Mesenchymal stem cell (in vitro differentiated cells and primary cell): ENCODE data around the gene MBNL1.

ENCODE experiments used
- DNase-seq: peaks from one replicate; pipeline ENCODE4 v3.0.0-alpha.2; 2013
- H2AFZ ChIP-seq: one replicate; pipeline ENCODE4 v1.6.1; 2013; ENCODE audit warnings: low read depth, mild to moderate bottlenecking, control low read depth, inconsistent platforms, low read length, moderate library complexity
- H2AK5ac ChIP-seq: 2 replicates; pipeline ENCODE4 v1.6.1; 2013; ENCODE audit warnings: low read length, moderate library complexity, mild to moderate bottlenecking, inconsistent platforms; ENCODE audit not compliant: severe bottlenecking
- H2BK120ac ChIP-seq: one replicate; pipeline ENCODE4 v1.6.1; 2013; ENCODE audit warnings: low read depth, mild to moderate bottlenecking, inconsistent platforms, low read length, moderate library complexity
- H2BK12ac ChIP-seq, 2 experiments: one replicate each; pipeline ENCODE4 v1.6.1; 2013; ENCODE audit warnings: inconsistent platforms in 2 of 2, low read length in 2 of 2, mild to moderate bottlenecking in 2 of 2, moderate library complexity in 2 of 2, control low read depth in 1 of 2
- H2BK15ac ChIP-seq: one replicate; pipeline ENCODE4 v1.6.1; 2013; ENCODE audit warnings: mild to moderate bottlenecking, low read depth, inconsistent platforms; ENCODE audit not compliant: poor library complexity, severe bottlenecking
- H2BK5ac ChIP-seq: 2 replicates; pipeline ENCODE4 v1.6.1; 2013; ENCODE audit warnings: low read depth, mild to moderate bottlenecking, low read length, control low read depth, inconsistent platforms; ENCODE audit not compliant: poor library complexity, severe bottlenecking
- H3K14ac ChIP-seq, 2 experiments: one replicate each; pipeline ENCODE4 v1.6.1; 2013; ENCODE audit warnings: inconsistent platforms in 2 of 2, low read length in 2 of 2, control low read depth in 1 of 2, mild to moderate bottlenecking in 1 of 2, moderate library complexity in 1 of 2
- H3K18ac ChIP-seq, 2 experiments: one replicate each; pipeline ENCODE4 v1.6.1; 2013; ENCODE audit warnings: inconsistent platforms in 2 of 2, low read length in 2 of 2, control low read depth in 1 of 2, low read depth in 1 of 2, mild to moderate bottlenecking in 1 of 2
- H3K23ac ChIP-seq, 2 experiments: one replicate each; pipeline ENCODE4 v1.6.1; 2013; ENCODE audit warnings: inconsistent platforms in 2 of 2, low read length in 2 of 2, mild to moderate bottlenecking in 2 of 2, moderate library complexity in 2 of 2, control low read depth in 1 of 2
- H3K27ac ChIP-seq: 2 replicates; pipeline ENCODE4 v1.5.1; 2013; ENCODE audit warnings: mild to moderate bottlenecking, moderate library complexity, low read length, control low read depth, inconsistent platforms; ENCODE audit not compliant: poor library complexity, severe bottlenecking
- H3K27me3 ChIP-seq, 2 experiments: 2 replicates each; pipeline versions ENCODE4 v1.6.1 to v1.7.0; 2013; ENCODE audit warnings: low read length in 2 of 2, mild to moderate bottlenecking in 2 of 2, moderate library complexity in 2 of 2, control low read depth in 1 of 2, inconsistent platforms in 1 of 2; ENCODE audit not compliant: control insufficient read depth in 1 of 2, insufficient read depth in 1 of 2
- H3K36me3 ChIP-seq, 2 experiments: 2 replicates each; pipeline versions ENCODE4 v1.6.1 to v1.7.0; 2013; ENCODE audit warnings: low read length in 2 of 2, control low read depth in 1 of 2, inconsistent platforms in 1 of 2, low read depth in 1 of 2, mild to moderate bottlenecking in 1 of 2; ENCODE audit not compliant: insufficient read depth in 2 of 2, control insufficient read depth in 1 of 2
- H3K4ac ChIP-seq, 2 experiments: one replicate each; pipeline ENCODE4 v1.6.1; 2013; ENCODE audit warnings: inconsistent platforms in 2 of 2, low read length in 2 of 2, mild to moderate bottlenecking in 2 of 2, moderate library complexity in 2 of 2, control low read depth in 1 of 2, low read depth in 1 of 2
- H3K4me1 ChIP-seq: 2 replicates; pipeline ENCODE4 v1.6.1; 2013; ENCODE audit warnings: low read depth, low read length, control low read depth; ENCODE audit not compliant: control insufficient read depth, insufficient read depth
- H3K4me2 ChIP-seq: 2 replicates; pipeline ENCODE4 v1.6.1; 2013; ENCODE audit warnings: low read length, mild to moderate bottlenecking, inconsistent platforms; ENCODE audit not compliant: poor library complexity, severe bottlenecking
- H3K4me3 ChIP-seq, 2 experiments: 2 replicates each; pipeline versions ENCODE4 v1.5.1 to v1.7.0; 2013; ENCODE audit warnings: low read length in 2 of 2, mild to moderate bottlenecking in 2 of 2, control low read depth in 1 of 2, low read depth in 1 of 2; ENCODE audit not compliant: insufficient read depth in 1 of 2
- H3K79me1 ChIP-seq: replicated peaks from 2 replicates; pipeline ENCODE4 v1.6.1; 2013; ENCODE audit warnings: mild to moderate bottlenecking, control low read depth, low read length, inconsistent platforms; ENCODE audit not compliant: poor library complexity, severe bottlenecking
- H3K9ac ChIP-seq: 2 replicates; pipeline ENCODE4 v1.7.0; 2013; ENCODE audit warnings: mild to moderate bottlenecking, low read length, moderate library complexity
- H3K9me3 ChIP-seq: 2 replicates; pipeline ENCODE4 v1.7.0; 2013; ENCODE audit warnings: mild to moderate bottlenecking, low read length; ENCODE audit not compliant: control insufficient read depth
- H4K8ac ChIP-seq: one replicate; pipeline ENCODE4 v1.6.1; 2013; ENCODE audit warnings: inconsistent platforms, mild to moderate bottlenecking, low read length, moderate library complexity
- H4K91ac ChIP-seq: one replicate; pipeline ENCODE4 v1.6.1; 2013; ENCODE audit warnings: mild to moderate bottlenecking, low read length, inconsistent platforms
- WGBS: methylation state at CpG from one replicate; pipeline ENCODE4 v1.1.7; 2013; ENCODE audit warnings: mixed read lengths; 5-methylcytosine and 5-hydroxymethylcytosine counted together

Gene MBNL1

GRCh38 chr3:152477422-152477821, 208.7 kb downstream of the MBNL1 start:
- no peak overlapping the region for H3K9ac ChIP-seq
- no peak overlapping the region for H2AK5ac ChIP-seq
- no peaks in the 10 kb centered on the region for H3K27me3 ChIP-seq
- H3K27ac ChIP-seq = no peak overlapping the region
- no peak overlapping the region for H2AFZ ChIP-seq
- H2BK15ac ChIP-seq = no peak overlapping the region
- H3K79me1 ChIP-seq = no peaks in the 10 kb centered on the region
- no peak overlapping the region for H2BK120ac ChIP-seq
- H3K4me1 ChIP-seq = no peaks in the 10 kb centered on the region
- H3K4me3 ChIP-seq = no peak overlapping the region
- H3K4me2 ChIP-seq = no peak overlapping the region
- no peak overlapping the region for H4K8ac ChIP-seq
- no peak overlapping the region for H3K4ac ChIP-seq
- H3K18ac ChIP-seq = no peak overlapping the region
- H2BK5ac ChIP-seq = no peak overlapping the region
- no peak overlapping the region for H3K23ac ChIP-seq
- H3K36me3 ChIP-seq = no peaks in the 10 kb centered on the region
- peaks cover 6% of the 10 kb centered on the region for H3K9me3 ChIP-seq
- no peak overlapping the region for H4K91ac ChIP-seq
- DNase-seq = no peak
- no peak overlapping the region for H3K14ac ChIP-seq
- WGBS = 89% methylated on average over 2 of the region's 2 CpGs
- H2BK12ac ChIP-seq = no peak overlapping the region

- Histone ChIP-seq H3K18ac (no peak overlapping the region), H4K8ac (no peak overlapping the region), H3K4ac (no peak overlapping the region), H2AFZ (no peak overlapping the region), H3K4me3 (no peak overlapping the region), H3K9ac (no peak overlapping the region), H3K36me3 (no peaks in the 10 kb centered on the region), H2AK5ac (no peak overlapping the region), H3K9me3 (peaks cover 7% of the 10 kb centered on the region), H3K23ac (no peak overlapping the region), H3K27me3 (no peaks in the 10 kb centered on the region), H2BK15ac (no peak overlapping the region), H4K91ac (no peak overlapping the region), H3K27ac (no peak overlapping the region), H2BK120ac (no peak overlapping the region), H3K79me1 (no peaks in the 10 kb centered on the region), H2BK5ac (no peak overlapping the region), H3K4me1 (no peaks in the 10 kb centered on the region), H3K4me2 (no peak overlapping the region), H3K14ac (no peak overlapping the region), H2BK12ac (no peak overlapping the region)
- WGBS = 79% methylated on average over 2 of the region's 2 CpGs
- DNase-seq = no peak
These were observed 211.7 kb downstream of the MBNL1 start for GRCh38 chr3:152480282-152480953.

DNA sequence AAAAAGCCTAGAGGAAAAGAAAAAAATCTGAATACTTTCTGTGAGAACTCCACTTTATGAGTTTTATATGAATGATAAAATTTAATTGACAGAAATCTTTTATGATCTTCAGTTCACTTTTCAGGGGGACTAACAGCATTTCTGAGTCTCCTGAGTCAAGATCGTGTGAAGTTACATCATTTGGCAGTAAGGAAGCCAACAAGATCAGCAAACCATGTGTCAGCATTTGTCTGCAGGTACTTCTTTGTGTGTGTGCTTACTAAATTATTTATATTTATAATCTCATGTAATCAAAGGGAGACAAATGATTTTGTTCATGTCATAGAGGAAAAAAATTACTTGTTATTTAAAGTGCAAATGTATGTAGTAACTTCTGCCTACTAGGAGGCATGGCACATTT, 217.6 kb downstream of the MBNL1 start:
- Histone ChIP-seq H2BK120ac (no peak overlapping the region), H2BK15ac (no peak overlapping the region), H3K4me2 (no peak overlapping the region), H3K14ac (no peak overlapping the region), H2BK5ac (no peak overlapping the region), H3K9ac (no peak overlapping the region), H3K4ac (no peak overlapping the region), H2BK12ac (no peak overlapping the region), H3K18ac (no peak overlapping the region), H2AK5ac (no peak overlapping the region), H3K27ac (no peak overlapping the region), H3K27me3 (no peaks in the 10 kb centered on the region), H3K36me3 (no peaks in the 10 kb centered on the region), H3K4me3 (no peak overlapping the region), H3K23ac (no peak overlapping the region), H4K91ac (no peak overlapping the region), H4K8ac (no peak overlapping the region), H3K9me3 (peaks cover 7% of the 10 kb centered on the region), H3K79me1 (no peaks in the 10 kb centered on the region), H3K4me1 (no peaks in the 10 kb centered on the region), H2AFZ (no peak overlapping the region)
- 92% methylated on average over 1 of the region's 1 CpG for WGBS
- no peak for DNase-seq

DNA sequence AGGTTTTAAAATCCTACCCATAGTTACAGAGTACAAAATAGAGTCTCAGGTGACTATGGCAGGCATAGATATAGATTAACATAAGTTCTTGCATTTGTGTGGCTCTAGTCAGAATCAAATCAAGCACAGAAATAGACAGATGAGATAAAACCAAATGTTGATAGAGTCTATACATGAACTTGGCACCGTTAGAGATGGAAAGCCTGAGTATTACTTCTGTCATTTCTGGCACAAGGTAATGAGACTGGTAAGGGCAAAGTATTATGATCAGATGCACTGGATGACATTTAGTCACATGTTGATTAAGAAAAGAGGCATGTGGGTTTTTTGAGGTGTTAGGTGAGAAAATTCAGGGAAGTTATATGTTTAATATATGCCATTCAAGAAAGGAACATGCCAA, 219.7 kb downstream of the MBNL1 start:
- Histone ChIP-seq H3K9ac (no peak overlapping the region), H3K27me3 (no peaks in the 10 kb centered on the region)
- WGBS = 94% methylated on average over 1 of the region's 1 CpG

More for the DNA sequence above, 219.7 kb downstream of the MBNL1 start:
- no peak overlapping the region for H2BK12ac ChIP-seq
- H3K4ac ChIP-seq = no peak overlapping the region
- no peak overlapping the region for H2AFZ ChIP-seq
- H4K8ac ChIP-seq = no peak overlapping the region
- H4K91ac ChIP-seq = no peak overlapping the region
- H3K27ac ChIP-seq = no peak overlapping the region
- no peak overlapping the region for H2BK15ac ChIP-seq
- no peak overlapping the region for H2BK120ac ChIP-seq
- no peak overlapping the region for H3K14ac ChIP-seq
- no peak overlapping the region for H3K23ac ChIP-seq
- no peaks in the 10 kb centered on the region for H3K79me1 ChIP-seq
- H3K9me3 ChIP-seq = no peaks in the 10 kb centered on the region
- H2AK5ac ChIP-seq = no peak overlapping the region
- no peak overlapping the region for H2BK5ac ChIP-seq
- H3K4me1 ChIP-seq = no peaks in the 10 kb centered on the region
- H3K4me3 ChIP-seq = no peak overlapping the region
- DNase-seq = no peak
- no peaks in the 10 kb centered on the region for H3K36me3 ChIP-seq
- H3K4me2 ChIP-seq = no peak overlapping the region
- H3K18ac ChIP-seq = no peak overlapping the region
